Nephron (organoid): ENCODE results near the gene BUD31.

ENCODE experiments used
- H3K27ac Mint-ChIP-seq, 3 experiments: 2 replicates each; pipeline ENCODE4 v1.8.0; 2020; ENCODE audit warnings: mixed read lengths in 3 of 3, mild to moderate bottlenecking in 2 of 3, moderate library complexity in 1 of 3
- H3K27me3 Mint-ChIP-seq: 2 replicates; pipeline ENCODE4 v1.8.0; 2021; ENCODE audit warnings: low read depth, mild to moderate bottlenecking, moderate library complexity, mixed read lengths
- H3K36me3 Mint-ChIP-seq: 2 replicates; pipeline ENCODE4 v1.8.0; 2020; ENCODE audit warnings: low read depth, mixed read lengths
- H3K4me1 Mint-ChIP-seq: 2 replicates; pipeline ENCODE4 v1.8.0; 2020; ENCODE audit warnings: mixed read lengths
- H3K4me3 Mint-ChIP-seq, 3 experiments: 2 replicates each; pipeline ENCODE4 v1.8.0; 2020; ENCODE audit warnings: mild to moderate bottlenecking in 3 of 3, mixed read lengths in 3 of 3, moderate library complexity in 2 of 3
- H3K9me3 Mint-ChIP-seq: 2 replicates; pipeline ENCODE4 v1.8.0; 2020; ENCODE audit warnings: mixed read lengths
- CTCF ChIP-seq, 3 experiments: fragments of 200-600 bp; sonication (generic); IDR thresholded peaks; one replicate each; pipeline ENCODE4 v1.5.0; 2021; ENCODE audit warnings: antibody characterized with exemption in 3 of 3; ENCODE audit not compliant: unreplicated experiment in 3 of 3

Gene BUD31

GRCh38 chr7:99465421-99465768, 56.6 kb downstream of the BUD31 start:
- Mint-ChIP-seq H3K36me3 (peaks cover 21% of the 10 kb centered on the region), H3K4me3 (peak overlapping the region; percentile 86 to 94 (median 93)), H3K27me3 (peaks cover 18% of the 10 kb centered on the region), H3K4me1 (peaks cover 24% of the 10 kb centered on the region), H3K9me3 (no peaks in the 10 kb centered on the region), H3K27ac (peak overlapping the region; percentile 85 to 97 (median 90))
- no peak for TF ChIP-seq CTCF (IDR thresholded peaks at IDR 0.05; ENCODE audit: unreplicated experiment in 3 of 3)

DNA sequence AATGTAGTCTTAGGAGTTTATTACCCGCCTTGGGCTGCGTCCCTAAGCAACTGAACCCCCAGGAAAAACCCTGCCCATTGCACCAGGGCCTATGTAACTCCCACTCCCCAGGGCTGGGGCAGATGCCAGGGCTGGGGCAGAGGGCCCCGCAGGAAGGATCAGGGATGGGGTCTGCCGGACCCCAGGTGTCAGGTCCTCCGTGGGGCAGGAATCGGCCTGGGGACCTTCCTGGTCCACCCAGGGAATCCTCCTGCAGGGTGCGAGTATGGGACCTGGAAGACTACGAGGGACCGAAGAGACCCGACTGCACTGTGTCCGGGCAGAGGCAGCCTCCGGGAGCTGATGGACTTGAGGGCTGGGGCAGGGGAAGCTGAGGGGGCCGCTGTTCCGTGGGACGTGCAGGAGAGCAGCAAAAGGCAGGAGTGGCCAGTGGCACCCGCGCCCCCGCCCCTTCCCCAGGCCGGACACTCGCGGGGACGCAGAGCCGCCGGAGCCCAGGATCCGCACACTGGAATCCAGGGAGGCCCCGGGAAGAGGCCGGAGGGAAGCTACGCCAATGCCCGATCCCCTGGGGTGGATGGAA, 59.7 kb downstream of the BUD31 start:
- Mint-ChIP-seq H3K9me3 (no peaks in the 10 kb centered on the region), H3K36me3 (peaks cover 11% of the 10 kb centered on the region), H3K4me1 (peaks cover 26% of the 10 kb centered on the region), H3K4me3 (peak overlapping the region; percentile 32 to 63 (median 56)), H3K27me3 (peaks cover 28% of the 10 kb centered on the region), H3K27ac (no peak overlapping the region)
- no peak for TF ChIP-seq CTCF (IDR thresholded peaks at IDR 0.05; ENCODE audit: unreplicated experiment in 3 of 3)
